Measurements from ENCODE around the gene MTHFD1L.

Gene MTHFD1L

DNA sequence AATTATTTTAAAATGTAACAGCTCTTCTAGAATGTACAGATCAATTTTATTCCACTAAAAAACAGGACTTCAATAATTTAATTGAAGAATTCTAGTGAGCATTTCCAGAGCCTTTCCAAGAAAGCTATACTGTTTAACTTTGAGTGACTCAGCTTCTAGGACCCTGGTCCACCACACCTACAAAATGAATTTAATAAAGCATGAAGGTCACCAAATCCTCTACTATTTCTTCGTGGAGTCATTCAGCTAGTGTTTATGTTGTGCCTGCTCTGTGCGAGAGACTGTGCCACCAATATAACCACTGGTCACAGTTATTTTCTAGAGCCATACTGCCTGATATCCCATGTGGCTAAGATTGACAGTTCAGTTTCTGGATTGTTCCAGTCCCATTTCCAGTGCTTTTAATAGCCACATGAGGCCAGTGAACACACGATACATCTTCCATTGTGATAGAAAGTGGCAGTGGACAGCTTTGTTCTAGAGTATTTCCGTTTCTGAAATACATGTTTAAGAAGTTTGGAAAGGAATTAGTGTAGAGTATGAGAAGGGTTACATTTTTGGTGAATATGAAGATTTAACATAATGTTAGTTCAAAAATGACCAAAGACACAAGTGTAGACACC, 160.7 kb downstream of the MTHFD1L start:
- no peak overlapping the region for H3K4me2 ChIP-seq (ENCODE audit: low read depth, low read length, poor library complexity, severe bottlenecking)
- no peaks in the 10 kb centered on the region for H3K9me3 ChIP-seq (ENCODE audit: insufficient read depth, low read depth, low read length)
- no peaks in the 10 kb centered on the region for H3K27me3 ChIP-seq (ENCODE audit: insufficient read depth, low read length, poor library complexity, severe bottlenecking)
- no peaks in the 10 kb centered on the region for H3K9me2 ChIP-seq (replicated peaks; ENCODE audit: low read depth, low read length)
- no peak overlapping the region for H2AFZ ChIP-seq (ENCODE audit: low read length)
- H3K4me3 ChIP-seq (ENCODE audit: low read length, poor library complexity, severe bottlenecking) = no peak overlapping the region
- H3K9ac ChIP-seq (ENCODE audit: low read depth, low read length, poor library complexity, severe bottlenecking) = no peak overlapping the region
- H3K4me1 ChIP-seq (ENCODE audit: insufficient read depth, low read length, poor library complexity, severe bottlenecking) = no peaks in the 10 kb centered on the region
- H3K36me3 ChIP-seq (ENCODE audit: insufficient read depth, low read length) = peaks cover 9% of the 10 kb centered on the region; the same call in 1 of the 2 replicates
- H3F3A ChIP-seq (ENCODE audit: low read depth) = no peaks in the 10 kb centered on the region
- H3K79me2 ChIP-seq (ENCODE audit: insufficient read depth, low read length) = no peaks in the 10 kb centered on the region
- TF ChIP-seq EZH2phosphoT487 (IDR thresholded peaks at IDR 0.05; ENCODE audit: borderline replicate concordance) = no peak
- TF ChIP-seq, protein P1, sequence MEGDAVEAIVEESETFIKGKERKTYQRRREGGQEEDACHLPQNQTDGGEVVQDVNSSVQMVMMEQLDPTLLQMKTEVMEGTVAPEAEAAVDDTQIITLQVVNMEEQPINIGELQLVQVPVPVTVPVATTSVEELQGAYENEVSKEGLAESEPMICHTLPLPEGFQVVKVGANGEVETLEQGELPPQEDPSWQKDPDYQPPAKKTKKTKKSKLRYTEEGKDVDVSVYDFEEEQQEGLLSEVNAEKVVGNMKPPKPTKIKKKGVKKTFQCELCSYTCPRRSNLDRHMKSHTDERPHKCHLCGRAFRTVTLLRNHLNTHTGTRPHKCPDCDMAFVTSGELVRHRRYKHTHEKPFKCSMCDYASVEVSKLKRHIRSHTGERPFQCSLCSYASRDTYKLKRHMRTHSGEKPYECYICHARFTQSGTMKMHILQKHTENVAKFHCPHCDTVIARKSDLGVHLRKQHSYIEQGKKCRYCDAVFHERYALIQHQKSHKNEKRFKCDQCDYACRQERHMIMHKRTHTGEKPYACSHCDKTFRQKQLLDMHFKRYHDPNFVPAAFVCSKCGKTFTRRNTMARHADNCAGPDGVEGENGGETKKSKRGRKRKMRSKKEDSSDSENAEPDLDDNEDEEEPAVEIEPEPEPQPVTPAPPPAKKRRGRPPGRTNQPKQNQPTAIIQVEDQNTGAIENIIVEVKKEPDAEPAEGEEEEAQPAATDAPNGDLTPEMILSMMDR (conservative IDR thresholded peaks at IDR 0.05; ENCODE audit: low read length) = no peak
- no peaks in the 10 kb centered on the region for H4K20me1 ChIP-seq (ENCODE audit: insufficient read depth, low read length, poor library complexity, severe bottlenecking)

DNA sequence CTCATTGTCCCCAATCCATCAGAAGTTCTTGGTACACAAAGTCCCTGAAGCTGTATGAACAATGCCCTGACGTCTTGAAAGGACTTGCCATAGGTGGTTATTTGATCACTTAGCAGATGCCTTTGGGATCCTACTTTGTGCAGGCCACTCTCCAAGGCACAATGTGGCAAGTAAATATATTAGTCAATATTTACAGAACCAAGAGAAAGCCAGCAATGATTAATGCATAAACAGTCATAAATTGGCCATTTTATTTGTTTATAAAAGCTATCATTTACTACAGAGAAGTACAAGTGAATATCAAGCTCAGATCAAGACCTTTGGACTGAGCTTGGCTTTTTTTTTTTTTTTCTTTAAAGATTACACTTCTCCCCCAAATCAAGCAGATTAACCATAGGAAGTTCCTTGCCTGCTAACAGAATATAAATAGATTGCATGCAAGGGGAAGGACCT, 161.8 kb downstream of the MTHFD1L start:
- H3K9ac ChIP-seq (ENCODE audit: low read depth, low read length, poor library complexity, severe bottlenecking) = no peak overlapping the region
- TF ChIP-seq, protein P1 (conservative IDR thresholded peaks at IDR 0.05; ENCODE audit: low read length) = no peak
- no peak for TF ChIP-seq EZH2phosphoT487 (IDR thresholded peaks at IDR 0.05; ENCODE audit: borderline replicate concordance)
- H3K4me1 ChIP-seq (ENCODE audit: insufficient read depth, low read length, poor library complexity, severe bottlenecking) = no peaks in the 10 kb centered on the region
- H4K20me1 ChIP-seq (ENCODE audit: insufficient read depth, low read length, poor library complexity, severe bottlenecking) = no peaks in the 10 kb centered on the region
- no peaks in the 10 kb centered on the region for H3F3A ChIP-seq (ENCODE audit: low read depth)
- no peak overlapping the region for H2AFZ ChIP-seq (ENCODE audit: low read length)
- H3K79me2 ChIP-seq (ENCODE audit: insufficient read depth, low read length) = no peaks in the 10 kb centered on the region
- no peaks in the 10 kb centered on the region for H3K9me2 ChIP-seq (replicated peaks; ENCODE audit: low read depth, low read length)
- H3K4me2 ChIP-seq (ENCODE audit: low read depth, low read length, poor library complexity, severe bottlenecking) = no peak overlapping the region
- no peak overlapping the region for H3K4me3 ChIP-seq (ENCODE audit: low read length, poor library complexity, severe bottlenecking)
- no peaks in the 10 kb centered on the region for H3K27me3 ChIP-seq (ENCODE audit: insufficient read depth, low read length, poor library complexity, severe bottlenecking)
- H3K36me3 ChIP-seq (ENCODE audit: insufficient read depth, low read length) = peaks cover 6% of the 10 kb centered on the region; the same call in 1 of the 2 replicates
- H3K9me3 ChIP-seq (ENCODE audit: insufficient read depth, low read depth, low read length) = no peaks in the 10 kb centered on the region

DNA sequence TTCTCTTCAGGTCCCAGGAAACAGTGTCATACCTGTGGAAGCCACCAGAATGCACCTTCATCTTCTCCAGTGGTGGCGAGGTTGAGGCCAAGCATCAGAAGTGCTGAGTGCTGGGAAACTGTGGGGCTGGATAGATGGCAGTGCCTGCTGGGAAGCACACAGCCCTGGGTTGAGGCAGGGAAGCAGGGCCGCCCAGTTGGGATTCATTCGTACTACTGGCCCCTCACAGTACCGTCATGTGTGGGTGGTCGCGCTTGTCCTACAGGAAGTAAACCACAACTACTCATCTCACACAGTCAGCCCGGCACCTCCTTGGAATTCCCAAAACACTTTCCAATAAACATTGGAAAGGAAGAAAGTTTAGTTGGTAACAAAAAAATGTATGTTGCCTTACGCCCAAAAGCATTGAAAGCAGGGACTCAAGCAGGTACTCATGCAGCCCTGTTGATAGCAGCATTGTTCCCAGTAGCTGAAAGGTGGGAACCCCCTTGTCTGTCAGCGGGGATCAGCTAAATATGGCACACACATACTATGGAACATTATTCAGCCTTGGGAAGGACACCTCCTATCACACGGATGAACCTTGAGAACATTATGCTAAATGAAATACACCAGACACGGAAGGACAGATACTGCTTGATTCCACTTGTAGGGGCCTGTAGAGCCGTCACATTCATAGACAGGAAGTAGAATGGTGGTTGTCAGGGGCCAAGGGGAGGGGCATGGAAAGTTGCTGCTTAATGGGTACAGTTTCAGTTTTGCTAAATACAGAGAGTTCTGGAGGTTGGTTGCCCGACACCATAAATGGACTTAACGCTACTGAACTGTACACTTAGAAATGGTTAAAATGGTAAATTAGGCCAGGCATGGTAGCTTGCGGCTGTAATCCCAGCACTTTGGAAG, 162.7 kb downstream of the MTHFD1L start:
- Histone ChIP-seq H3F3A (ENCODE audit: low read depth) (no peaks in the 10 kb centered on the region), H3K4me3 (ENCODE audit: low read length, poor library complexity, severe bottlenecking) (no peak overlapping the region), H3K36me3 (ENCODE audit: insufficient read depth, low read length) (peaks cover 6% of the 10 kb centered on the region; the same call in 1 of the 2 replicates), H4K20me1 (ENCODE audit: insufficient read depth, low read length, poor library complexity, severe bottlenecking) (no peaks in the 10 kb centered on the region), H3K4me2 (ENCODE audit: low read depth, low read length, poor library complexity, severe bottlenecking) (no peak overlapping the region), H3K9me2 (replicated peaks; ENCODE audit: low read depth, low read length) (no peaks in the 10 kb centered on the region), H3K4me1 (ENCODE audit: insufficient read depth, low read length, poor library complexity, severe bottlenecking) (no peaks in the 10 kb centered on the region), H3K79me2 (ENCODE audit: insufficient read depth, low read length) (no peaks in the 10 kb centered on the region), H2AFZ (ENCODE audit: low read length) (no peak overlapping the region), H3K27me3 (ENCODE audit: insufficient read depth, low read length, poor library complexity, severe bottlenecking) (no peaks in the 10 kb centered on the region), H3K9ac (ENCODE audit: low read depth, low read length, poor library complexity, severe bottlenecking) (no peak overlapping the region), H3K9me3 (ENCODE audit: insufficient read depth, low read depth, low read length) (no peaks in the 10 kb centered on the region)
- TF ChIP-seq, protein P1 (conservative IDR thresholded peaks at IDR 0.05; ENCODE audit: low read length) = no peak
- TF ChIP-seq EZH2phosphoT487 (IDR thresholded peaks at IDR 0.05; ENCODE audit: borderline replicate concordance) = no peak
